Lung (tissue), 12 donors: ENCODE results near the gene ATRIP. TPM values are rescaled to one million over a fixed set of nuclear protein-coding genes. Genes with fewer than 3 reads are reported as not detected.
A peak's percentile ranks its signal among the peaks of the same experiment; 100 is the strongest.

ENCODE experiments used
- ATAC-seq: fragments of 200-7000 bp; cut with Tn5 transposase; one replicate; pipeline ENCODE4 v1.9.1; 2020; ENCODE audit warnings: moderate number of reproducible peaks; ENCODE audit not compliant: insufficient read depth, low FRiP score
- DNase-seq, 3 donors: peaks; one replicate each; pipeline ENCODE4 v3.0.0-alpha.2; 2013 to 2017
- H3K27ac ChIP-seq, 2 donors: one replicate each; pipeline ENCODE4 v1.5.1; 2013; ENCODE audit warnings: mild to moderate bottlenecking in 2 of 2, moderate library complexity in 2 of 2, control low read depth in 1 of 2, inconsistent platforms in 1 of 2, low read depth in 1 of 2, low read length in 1 of 2
- H3K27me3 ChIP-seq, 3 donors: one replicate each; pipeline ENCODE4 v1.5.1; 2013; ENCODE audit warnings: low read length in 2 of 3; ENCODE audit not compliant: control insufficient read depth in 3 of 3, insufficient read depth in 3 of 3
- H3K36me3 ChIP-seq, 4 donors: one replicate each; pipeline ENCODE4 v1.5.1; 2013; ENCODE audit warnings: low read length in 4 of 4, mild to moderate bottlenecking in 1 of 4, moderate library complexity in 1 of 4; ENCODE audit not compliant: control insufficient read depth in 4 of 4, insufficient read depth in 4 of 4
- H3K4me1 ChIP-seq, 5 donors: one replicate each; pipeline ENCODE4 v1.5.1; 2013; ENCODE audit warnings: low read length in 5 of 5, mild to moderate bottlenecking in 2 of 5, moderate library complexity in 1 of 5; ENCODE audit not compliant: control insufficient read depth in 5 of 5, insufficient read depth in 5 of 5
- H3K4me3 ChIP-seq: one replicate; pipeline ENCODE4 v1.5.1; 2013; ENCODE audit warnings: mild to moderate bottlenecking, control low read depth, moderate library complexity
- H3K9ac ChIP-seq, 2 donors: one replicate each; pipeline ENCODE4 v1.5.1; 2013; ENCODE audit warnings: low read length in 2 of 2, control low read depth in 1 of 2; ENCODE audit not compliant: insufficient read depth in 1 of 2
- H3K9me3 ChIP-seq, 4 donors: one replicate each; pipeline ENCODE4 v1.5.1; 2013; ENCODE audit warnings: low read length in 3 of 4, mild to moderate bottlenecking in 1 of 4, moderate library complexity in 1 of 4; ENCODE audit not compliant: control insufficient read depth in 4 of 4, insufficient read depth in 3 of 4
- CTCF ChIP-seq: IDR thresholded peaks from 2 replicates; pipeline ENCODE4 v1.5.1; 2012; ENCODE audit warnings: mild to moderate bottlenecking; ENCODE audit errors: control extremely low read depth, extremely low read depth
- WGBS, 2 donors: extraction: QIAGEN DNeasy Blood & Tissue Kit; methylation state at CpG; one replicate each; pipeline ENCODE4 v1.1.7; 2013; 5-methylcytosine and 5-hydroxymethylcytosine counted together
- polyA plus RNA-seq, 2 donors: library from polyadenylated mRNA; stranded (reverse); fragments of 200-250 nt; gene quantifications; one replicate each; pipeline ENCODE4 v1.2.1, GENCODE V29; 2013
- total RNA-seq, 2 donors: library from RNA; depleted of rRNA in 1 of 2; stranded (reverse); fragments of >200 nt in 1 of 2; gene quantifications; one replicate each; pipeline ENCODE4 v1.2.1, GENCODE V29; 2014 to 2021
- donor health status: control.
- donor health status: control.
- donor health status: Bipolar disorder and iron deficiency.
- donor health status: healthy.
- donor health status: DM: yes; HTN: yes; CAD: no.

Gene ATRIP
- total and polyA plus RNA-seq, 4 donors = 4.8 to 7.6 (median 6.3) TPM

- peak within 1 kb of the TSS; percentile 83 to 97 for H3K27ac ChIP-seq
- DNase-seq (peak; percentile 74 to 87 (median 84)), ATAC-seq (peak; percentile 88)
- H3K36me3 ChIP-seq = peaks cover 0 to 11% (median 0%) of the 10 kb centered on the region in 4 donors
- peak within 1 kb of the TSS; percentile 82 to 83 for H3K9ac ChIP-seq
- peak within 1 kb of the TSS; percentile 70 for H3K4me3 ChIP-seq
- WGBS, 2 donors = 1 to 2% methylated on average over 36 to 66 of the region's 66 CpGs
- no peaks in the 10 kb centered on the region for H3K27me3 ChIP-seq
- no peak for TF ChIP-seq CTCF
- H3K9me3 ChIP-seq = no peaks in the 10 kb centered on the region
- peaks cover 0 to 17% (median 13%) of the 10 kb centered on the region in 5 donors for H3K4me1 ChIP-seq
Observed at GRCh38 chr3:48504051-48504946, 57.8 kb downstream of the ATRIP start, which contains the start of gene SHISA5. Gene SHISA5, minus strand, starts transcription at chr3:48504174. Its CDS starts 80 bp downstream, at chr3:48504094.

- WGBS, 2 donors = 82 to 96% methylated on average over 2 of the region's 2 CpGs
- peaks cover 0 to 17% (median 13%) of the 10 kb centered on the region in 5 donors for H3K4me1 ChIP-seq
Observed at GRCh38 chr3:48505146-48505545, 58.6 kb downstream of the ATRIP start.

GRCh38 chr3:48505968-48506504 lies 59.5 kb downstream of the ATRIP start:
- WGBS, 2 donors = 96% methylated on average over 6 of the region's 6 CpGs
- Histone ChIP-seq H3K9ac (no peak overlapping the region), H3K9me3 (no peaks in the 10 kb centered on the region), H3K4me3 (no peak overlapping the region), H3K36me3 (no peaks in the 10 kb centered on the region), H3K27me3 (no peaks in the 10 kb centered on the region), H3K27ac (peak overlapping the region in 1 of 2 donors; percentile 6), H3K4me1 (peaks cover 0 to 17% (median 12%) of the 10 kb centered on the region in 5 donors)
- ATAC-seq (no peak), DNase-seq (no peak)
- TF ChIP-seq CTCF = no peak

More at GRCh38 chr3:48505146-48505545, 58.6 kb downstream of the ATRIP start:
- no peak for ATAC-seq
- H3K27me3 ChIP-seq = no peaks in the 10 kb centered on the region
- peaks cover 0 to 8% (median 0%) of the 10 kb centered on the region in 4 donors for H3K36me3 ChIP-seq
- no peaks in the 10 kb centered on the region for H3K9me3 ChIP-seq
- peak overlapping the region in 1 of 2 donors; percentile 97 for H3K27ac ChIP-seq
- TF ChIP-seq CTCF = no peak
- no peak overlapping the region for H3K4me3 ChIP-seq
- no peak overlapping the region for H3K9ac ChIP-seq
- peak in 1 of 3 donors; percentile 5 for DNase-seq
